Stimulated activated naive CD4-positive, alpha-beta T cell (primary cell): ENCODE data around the gene PCBP3.
A peak's percentile ranks its signal among the peaks of the same experiment; 100 is the strongest.
"Not testable (repeated sequence)": the region's sequence is repeated elsewhere in the genome, so short reads cannot be mapped to it uniquely, and the experiment has no call there.

Source experiments
- DNase-seq, 6 experiments: peaks; one replicate each; lab custom pipeline; 2025; lab: John Stamatoyannopoulos, UW

The PCBP3 gene

DNA sequence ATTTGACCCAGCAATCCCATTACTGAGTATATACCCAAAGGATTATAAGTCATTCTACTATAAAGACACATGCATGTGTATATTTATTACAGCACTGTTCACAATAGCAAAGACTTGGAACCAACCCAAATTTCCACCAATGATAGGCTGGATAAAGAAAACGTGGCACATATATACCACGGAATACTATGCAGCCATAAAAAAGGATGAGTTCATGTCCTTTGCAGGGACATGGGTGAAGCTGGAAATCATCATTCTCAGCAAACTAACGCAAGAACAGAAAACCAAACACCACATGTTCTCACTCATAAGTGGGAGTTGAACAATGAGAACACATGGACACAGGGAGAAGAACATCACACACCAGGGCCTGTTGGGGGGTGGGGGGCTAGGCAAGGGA, 165.1 kb downstream of the PCBP3 start:
- DNase-seq = not testable (repeated sequence)

DNA sequence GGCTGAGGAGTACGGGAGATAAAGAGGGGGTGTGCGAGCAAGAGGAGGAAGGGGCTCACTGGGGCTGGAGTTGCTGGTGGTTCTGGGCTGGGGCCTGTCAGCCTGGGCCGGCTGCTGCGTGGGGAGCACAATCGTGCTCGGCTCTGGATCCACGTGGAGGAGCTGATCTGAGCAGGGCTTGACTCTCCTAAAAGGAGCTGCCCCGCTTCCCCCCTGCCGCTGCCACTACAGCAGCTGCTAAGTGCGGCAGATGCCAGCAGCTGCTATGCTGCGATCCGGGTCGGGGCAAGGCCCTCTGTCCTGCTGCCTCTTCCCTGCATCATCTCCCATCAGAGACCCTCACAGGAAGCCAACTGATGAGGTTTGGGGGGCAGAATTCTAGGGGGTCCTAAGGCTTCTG, 165.9 kb downstream of the PCBP3 start:
- DNase-seq = no peak

DNA sequence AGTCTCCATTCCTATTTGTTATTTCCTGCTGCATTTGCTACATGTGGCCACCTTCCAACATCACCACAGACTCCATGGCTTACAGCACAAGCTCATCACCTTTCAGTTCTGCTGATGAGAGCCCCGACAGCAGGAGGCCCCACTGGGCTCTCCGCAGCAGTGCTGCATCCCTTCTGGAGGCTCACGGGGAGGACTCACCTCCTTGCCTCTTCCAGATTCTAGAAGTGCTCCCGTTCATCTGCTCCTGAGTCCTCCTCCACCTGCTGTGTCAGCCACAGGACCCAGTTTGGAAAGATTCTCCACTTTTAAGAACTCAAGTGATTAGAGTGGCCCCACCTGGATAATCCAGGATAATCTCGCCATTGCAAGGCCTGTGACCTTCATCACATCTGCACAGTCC, 167.6 kb downstream of the PCBP3 start:
- no peak for DNase-seq

DNA sequence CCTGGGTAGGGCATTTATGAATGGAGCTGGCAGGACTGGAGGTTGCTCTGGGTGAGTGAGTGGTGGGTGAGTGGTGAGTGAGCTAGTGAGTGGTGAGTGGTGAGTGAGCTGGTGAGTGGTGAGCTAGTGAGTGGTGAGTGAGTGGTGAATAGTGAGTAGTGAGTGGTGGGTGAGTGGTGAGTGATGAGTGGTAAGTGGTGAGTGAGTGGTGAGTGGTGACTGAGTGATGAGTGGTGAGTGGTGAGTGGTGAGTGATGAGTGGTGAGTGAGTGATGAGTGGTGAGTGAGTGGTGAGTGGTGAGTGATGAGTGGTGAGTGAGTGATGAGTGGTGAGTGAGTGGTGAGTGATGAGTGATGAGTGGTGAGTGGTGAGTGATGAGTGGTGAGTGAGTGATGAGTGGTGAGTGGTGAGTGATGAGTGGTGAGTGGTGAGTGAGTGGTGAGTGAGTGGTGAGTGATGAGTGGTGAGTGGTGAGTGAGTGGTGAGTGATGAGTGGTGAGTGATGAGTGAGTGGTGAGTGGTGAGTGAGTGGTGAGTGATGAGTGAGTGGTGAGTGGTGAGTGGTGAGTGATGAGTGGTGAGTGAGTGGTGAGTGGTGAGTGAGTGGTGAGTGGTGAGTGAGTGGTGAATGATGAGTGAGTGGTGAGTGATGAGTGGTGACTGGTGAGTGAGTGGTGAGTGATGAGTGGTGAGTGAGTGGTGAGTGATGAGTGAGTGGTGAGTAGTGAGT, 170.8 kb downstream of the PCBP3 start:
- DNase-seq = not testable (repeated sequence)

DNA sequence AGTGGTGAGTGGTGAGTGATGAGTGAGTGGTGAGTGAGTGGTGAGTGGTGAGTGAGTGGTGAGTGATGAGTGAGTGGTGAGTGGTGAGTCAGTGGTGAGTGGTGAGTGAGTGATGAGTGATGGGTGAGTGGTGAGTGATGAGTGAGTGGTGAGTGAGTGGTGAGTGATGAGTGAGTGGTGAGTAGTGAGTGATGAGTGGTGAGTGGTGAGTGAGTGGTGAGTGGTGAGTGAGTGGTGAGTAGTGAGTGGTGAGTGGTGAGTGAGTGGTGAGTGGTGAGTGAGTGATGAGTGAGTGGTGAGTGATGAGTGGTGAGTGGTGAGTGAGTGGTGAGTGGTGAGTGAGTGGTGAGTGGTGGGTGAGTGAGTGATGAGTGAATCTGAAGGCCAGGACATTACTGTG, 172.3 kb downstream of the PCBP3 start:
- not testable (repeated sequence) for DNase-seq

DNA sequence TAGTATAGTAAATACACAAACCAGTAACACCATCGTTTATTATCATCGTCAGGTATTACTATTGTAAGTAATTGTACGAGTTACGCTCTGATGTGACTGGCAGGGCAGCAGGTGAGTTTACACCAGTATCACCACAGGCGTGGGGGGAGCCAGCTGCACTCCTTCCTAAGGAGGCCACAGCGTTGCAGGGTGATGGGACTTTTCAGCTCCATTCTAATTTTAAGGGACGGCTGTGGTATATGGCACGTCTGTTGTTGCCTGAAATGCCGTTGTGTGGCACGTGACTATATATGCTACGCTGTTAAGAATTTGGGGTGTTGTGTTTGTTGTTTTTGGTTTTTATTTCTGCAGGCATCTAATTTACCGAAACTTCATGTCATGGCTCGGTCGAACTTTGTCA, 173.3 kb downstream of the PCBP3 start:
- no peak for DNase-seq

DNA sequence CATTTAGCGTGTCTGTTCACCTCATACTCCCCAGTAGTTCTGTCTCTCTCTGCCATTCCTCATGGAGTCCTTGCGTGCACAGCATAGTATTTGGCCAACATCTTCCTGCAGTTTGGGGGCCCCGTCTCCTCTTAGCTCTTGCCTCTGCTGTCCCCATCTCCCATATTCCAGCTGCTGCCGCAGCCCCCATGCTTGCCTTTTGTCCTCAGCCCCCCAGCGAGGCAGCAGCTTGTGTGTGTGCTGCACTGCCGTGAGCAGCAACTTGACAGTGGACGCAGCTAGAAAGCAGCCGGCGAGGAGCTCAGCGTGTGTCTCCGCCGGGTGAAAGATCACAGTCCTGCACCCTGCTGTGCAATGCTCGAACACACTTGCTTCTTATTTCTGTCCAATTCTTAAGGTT, 173.8 kb downstream of the PCBP3 start:
- no peak for DNase-seq

DNA sequence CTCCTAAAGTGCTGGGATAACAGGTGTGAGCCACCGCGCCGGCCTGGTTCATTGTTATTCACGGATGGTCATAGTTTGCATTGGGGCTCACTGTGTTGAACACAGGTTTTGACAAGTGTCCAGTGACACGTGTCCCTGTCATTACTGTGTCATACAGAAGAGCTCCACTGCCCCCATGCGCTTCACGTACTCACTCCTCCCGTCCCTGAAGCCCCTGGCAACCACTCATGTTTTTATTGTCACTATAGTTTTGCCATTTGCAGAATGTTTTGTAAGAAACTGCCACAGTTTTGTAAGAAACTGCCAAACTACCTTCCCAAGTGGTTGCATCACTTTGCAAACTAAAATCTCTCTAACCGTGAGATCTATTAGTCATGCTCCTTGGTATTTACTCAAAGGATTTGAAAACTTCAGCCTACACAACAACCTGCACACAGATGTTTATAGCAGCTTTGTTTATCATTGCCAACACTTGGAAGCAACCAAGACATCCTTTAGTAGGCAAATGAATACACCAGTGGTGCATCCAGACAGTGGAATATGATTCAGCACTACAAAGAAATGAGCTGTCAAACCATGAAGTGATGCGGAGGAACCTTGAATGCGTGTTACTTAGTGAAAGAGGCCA, 174.9 kb downstream of the PCBP3 start:
- no peak for DNase-seq

DNA sequence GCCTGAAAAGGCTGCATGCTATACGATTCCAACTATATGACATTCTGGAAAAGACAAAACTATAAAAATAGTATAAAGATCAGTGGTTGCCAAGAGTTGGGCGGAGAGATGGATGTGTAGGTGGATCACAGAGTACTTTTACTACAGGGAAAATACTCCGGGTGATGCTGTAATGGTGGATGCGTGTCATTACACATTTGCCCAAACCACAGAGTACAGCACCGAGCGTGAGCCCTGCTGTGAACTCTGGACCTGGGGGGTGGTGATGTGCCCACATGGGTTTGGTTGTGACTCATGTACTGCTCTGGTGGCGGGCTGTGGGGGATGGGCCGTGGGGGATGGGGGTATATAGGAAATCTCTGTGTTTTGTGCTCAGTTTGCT, 175.4 kb downstream of the PCBP3 start:
- DNase-seq = peak in 3 of 6 experiments; percentile 4 to 14 (median 8)

DNA sequence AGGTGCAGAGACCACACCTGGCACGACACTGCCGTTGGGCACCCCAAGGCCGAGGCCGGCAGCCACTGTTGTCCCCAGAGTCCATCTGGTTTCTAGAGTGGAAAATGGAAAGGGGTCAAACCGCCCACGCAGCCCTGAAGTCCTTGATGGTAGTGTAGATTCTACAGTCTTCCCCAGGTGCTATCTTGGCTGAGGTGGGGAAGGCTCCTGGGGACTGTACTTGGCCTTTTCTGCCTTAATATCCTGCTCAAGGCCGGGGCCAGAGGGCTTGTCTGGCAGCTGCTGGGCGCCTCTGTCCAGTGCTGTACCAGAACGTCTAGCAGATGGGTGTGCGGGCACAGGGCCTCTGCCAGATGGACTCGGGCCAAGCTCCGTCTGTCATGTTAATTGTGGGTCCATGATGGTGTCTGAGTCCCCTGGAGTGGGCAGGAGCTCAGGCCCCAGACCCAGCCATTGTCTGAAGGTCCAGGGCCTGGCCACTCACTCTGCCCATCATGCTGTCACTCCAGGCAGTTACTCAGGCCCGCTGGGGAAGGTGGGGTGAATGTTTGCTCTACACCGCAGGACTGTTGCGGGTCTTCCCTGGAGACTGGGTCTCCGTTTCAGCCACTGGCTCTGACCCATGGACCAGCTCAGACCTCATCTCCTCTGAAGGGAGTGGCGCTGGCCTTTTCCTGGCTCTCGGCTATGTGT, 176.1 kb downstream of the PCBP3 start:
- no peak for DNase-seq

DNA sequence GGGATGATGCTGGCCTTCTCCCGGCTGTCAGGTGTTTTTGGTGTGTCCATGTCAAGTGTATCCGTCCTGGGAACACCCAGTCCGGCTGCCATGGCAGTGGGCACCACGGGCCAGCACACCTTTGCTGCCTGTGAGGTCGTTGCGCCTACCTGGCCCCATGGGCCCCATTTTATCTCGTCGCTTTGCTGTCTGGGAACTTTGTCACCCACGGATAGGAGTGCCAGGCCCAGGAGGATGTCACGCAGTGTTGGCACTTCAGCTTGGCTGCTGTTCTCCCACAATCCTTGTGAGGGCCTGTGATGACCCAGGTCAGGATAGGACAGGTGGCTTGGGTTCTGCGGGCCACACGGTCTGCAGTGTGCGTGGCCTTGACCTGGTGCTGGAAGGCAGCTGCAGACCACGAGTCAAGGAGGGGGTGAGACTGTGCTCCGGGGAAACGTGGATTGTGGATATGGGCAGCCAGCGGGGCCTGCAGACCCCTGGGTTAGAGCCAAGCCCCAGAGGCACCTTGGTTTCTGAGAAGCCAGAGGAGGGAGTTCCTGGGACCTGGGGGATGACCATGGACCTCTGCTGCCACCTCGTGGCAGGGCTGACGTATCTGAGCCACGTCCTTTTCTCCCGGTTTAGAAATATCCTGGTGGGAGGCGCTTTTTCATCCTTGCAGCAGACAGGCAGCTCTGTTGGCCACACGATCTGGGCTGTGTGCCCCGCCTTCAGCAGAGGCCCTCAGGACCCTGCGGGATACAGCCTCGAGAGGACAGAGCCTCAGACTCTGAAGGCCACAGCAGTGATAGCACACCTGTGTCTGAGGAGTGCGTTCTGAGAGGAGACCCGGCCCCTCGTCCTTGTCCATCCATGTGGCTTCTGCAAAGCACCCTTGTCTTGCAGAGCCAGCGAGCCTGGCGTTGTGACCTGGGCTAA, 176.9 kb downstream of the PCBP3 start:
- DNase-seq = peak; percentile 51 to 77 (median 74)

DNA sequence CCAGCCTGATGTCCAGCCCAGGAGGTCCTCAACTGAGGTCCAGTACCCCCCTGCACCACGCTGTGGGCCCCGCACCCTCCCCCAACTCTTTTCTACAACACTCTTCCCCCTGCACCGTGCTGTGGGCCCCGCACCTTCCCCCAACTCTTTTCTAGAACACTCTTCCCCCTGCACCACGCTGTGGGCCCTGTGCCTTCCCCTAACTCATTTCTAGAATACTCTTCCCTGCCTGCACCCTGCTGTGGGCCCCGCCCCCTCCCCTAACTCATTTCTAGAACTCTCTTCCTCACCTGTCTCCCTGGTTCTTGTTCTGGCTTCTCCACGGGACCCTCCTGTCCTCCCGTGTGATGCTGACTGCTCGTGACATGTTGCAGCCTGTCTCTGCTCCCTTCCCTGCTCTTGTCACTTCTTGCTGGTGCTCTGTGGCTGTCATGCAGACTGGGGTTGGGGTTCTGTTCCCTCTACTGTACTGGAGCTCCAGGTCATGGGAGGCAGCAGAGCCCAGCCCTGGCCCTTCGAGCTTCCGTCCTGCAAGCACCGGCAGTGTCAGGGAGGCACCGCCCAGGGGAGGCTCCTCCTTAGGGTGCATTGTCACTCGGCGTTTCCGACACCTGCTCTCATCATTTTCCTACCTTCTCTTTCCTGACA, 177.9 kb downstream of the PCBP3 start:
- no peak for DNase-seq

DNA sequence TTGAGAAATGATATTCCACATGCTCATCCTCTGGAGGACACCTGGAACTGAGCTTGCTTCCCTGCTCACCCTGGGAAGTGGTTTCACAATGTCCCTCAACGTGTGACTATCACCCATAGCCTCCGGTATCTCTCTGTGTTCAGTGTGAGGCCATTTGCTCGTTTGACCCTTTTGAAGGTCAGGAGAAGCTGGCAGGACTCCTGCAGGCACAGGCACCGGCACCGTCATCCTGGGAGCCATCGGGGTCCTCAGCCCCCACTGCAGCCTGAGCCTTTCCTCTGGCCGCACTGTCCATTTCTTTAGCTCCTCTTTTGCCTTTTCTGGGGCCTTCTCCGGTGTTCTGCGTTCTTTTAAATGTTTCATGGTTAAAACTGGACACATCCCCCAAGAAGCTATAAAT, 178.5 kb downstream of the PCBP3 start:
- no peak for DNase-seq

DNA sequence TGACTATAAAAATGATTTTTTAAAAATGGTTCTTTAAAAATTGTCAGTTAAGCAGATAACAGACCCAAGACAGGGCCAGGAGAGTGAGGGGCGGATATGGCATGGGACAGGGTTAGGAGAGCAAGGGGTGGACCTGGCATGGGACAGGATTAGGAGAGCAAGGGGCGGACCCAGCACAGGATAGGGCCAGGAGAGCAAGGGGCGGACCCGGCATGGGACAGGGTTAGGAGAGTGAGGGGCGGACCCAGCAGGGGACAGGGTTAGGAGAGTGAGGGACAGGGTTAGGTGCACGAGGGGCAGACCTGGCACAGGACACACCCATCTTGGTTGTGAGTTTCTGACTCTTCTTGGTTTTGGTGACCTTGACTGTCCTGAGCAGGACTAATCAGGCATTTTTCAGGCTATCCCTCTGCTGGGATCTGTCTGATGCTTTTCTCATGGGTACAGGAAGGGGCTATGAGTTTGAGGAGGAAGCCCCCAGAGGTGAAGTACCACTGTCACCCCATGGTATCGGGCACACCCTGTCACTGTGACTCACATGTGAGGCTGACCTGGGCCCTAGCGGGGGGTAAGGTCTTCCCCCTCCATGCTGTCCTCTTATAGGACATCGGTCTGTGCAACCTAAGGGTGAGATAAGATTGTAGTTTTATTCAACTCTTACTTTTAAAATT, 179.0 kb downstream of the PCBP3 start:
- no peak for DNase-seq

DNA sequence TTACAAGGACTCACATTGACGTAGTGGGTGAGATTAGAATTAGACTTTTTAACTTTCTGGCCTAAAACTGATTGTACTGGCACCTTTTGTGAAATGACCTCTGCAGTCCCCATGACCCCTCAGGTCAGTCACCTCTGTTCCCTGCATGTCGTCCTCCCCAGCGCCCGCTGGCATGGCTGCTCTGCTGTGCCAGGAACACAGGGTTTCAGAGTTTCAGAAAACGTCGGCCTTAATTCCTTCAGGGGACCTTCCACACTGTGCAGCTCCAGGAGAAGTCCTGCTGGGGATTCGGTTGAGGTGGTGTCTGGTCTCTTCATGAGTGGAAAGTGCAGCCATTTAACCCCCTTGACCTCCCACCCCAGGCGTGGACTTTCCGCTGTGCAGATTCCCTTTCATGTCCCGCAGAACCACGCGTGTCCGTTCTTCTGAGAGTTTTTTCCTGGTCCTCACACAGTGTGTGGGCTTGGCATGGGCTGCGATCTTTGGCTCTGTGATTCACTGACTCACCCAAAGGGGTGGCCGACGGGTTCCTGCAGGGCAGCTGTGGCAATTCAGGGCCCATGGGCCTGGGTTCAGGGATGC, 179.7 kb downstream of the PCBP3 start:
- DNase-seq = no peak

DNA sequence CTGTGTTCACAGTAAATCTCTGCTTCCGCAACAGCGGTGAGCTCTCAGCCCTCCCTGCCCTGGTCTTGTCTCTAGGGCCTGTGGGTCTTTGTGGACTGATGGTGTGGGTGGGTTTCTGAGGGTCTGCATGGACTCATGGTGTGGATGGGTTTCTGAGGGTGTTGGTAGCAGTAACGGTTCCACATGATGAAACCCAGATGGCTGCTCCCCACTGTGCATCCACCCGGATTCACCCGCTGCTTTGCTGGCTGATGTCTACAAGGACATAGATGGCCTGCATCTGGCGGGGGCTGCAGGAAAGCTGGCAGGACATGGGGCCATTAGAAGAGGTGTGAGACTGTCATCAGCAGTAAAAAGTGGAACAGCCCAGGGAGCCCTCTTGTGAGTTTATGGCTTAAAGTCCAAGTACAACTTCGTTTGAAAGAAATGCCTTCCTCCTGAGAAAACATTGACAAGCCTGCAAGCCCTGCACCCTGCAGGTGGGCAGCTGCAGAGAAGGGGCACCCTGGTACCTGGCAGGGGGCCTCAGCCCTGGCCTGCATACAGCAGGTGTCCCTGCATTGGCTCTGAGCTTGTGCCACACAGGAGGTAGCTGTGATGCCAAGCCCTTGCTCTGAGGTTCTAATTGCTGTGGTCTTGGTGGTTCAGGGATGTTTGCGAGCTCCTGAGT, 181.2 kb downstream of the PCBP3 start:
- DNase-seq = no peak

DNA sequence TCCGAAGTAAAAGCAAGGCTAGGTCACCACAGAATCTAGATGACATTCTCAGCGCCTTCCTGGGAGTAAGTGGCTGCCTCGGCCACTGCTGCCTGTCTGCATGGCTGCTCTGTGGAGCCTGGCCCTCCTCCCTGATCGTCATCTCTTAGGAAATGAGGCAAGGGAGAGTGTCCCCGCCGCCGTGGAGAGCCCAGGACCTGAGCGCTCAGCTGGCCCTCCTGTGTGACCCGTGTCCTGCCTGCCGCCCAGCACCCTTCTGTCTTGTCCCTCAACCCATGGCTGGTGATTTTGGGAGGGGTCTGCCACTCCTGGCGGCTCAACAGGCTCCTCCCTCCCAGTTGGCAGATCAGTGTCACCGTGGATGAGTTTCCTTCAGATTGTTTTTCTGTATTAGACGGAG, 181.7 kb downstream of the PCBP3 start:
- DNase-seq = no peak

DNA sequence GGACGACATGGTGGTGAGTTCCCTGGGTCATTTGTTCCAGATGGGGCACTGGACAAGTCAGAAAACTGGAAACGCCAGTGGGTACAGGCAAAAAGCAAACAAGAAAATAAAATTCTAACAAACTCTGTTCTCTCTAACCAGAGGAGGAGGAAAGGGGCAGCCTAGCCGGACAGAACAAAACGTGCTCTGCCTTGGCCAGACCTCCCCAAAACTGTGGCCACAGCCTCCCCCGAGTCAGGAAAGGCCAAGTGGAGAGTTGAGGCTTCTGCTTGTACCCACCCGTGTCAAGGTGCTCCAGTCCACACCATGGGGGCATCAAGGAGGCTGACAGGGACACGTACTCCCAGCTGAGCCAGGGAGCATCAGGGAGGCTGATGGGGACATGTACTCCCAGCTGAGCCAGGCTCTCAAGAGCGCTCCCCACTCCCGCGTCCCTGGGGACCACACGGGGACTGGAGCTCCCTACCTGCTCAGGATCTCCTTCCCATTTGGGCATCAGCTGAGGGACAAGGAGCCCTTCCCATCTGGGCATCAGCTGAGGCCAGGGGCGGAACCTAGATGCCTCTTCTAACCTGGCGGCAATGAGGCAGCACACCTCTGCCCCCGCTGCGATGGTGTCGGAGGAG, 183.3 kb downstream of the PCBP3 start:
- DNase-seq = no peak

DNA sequence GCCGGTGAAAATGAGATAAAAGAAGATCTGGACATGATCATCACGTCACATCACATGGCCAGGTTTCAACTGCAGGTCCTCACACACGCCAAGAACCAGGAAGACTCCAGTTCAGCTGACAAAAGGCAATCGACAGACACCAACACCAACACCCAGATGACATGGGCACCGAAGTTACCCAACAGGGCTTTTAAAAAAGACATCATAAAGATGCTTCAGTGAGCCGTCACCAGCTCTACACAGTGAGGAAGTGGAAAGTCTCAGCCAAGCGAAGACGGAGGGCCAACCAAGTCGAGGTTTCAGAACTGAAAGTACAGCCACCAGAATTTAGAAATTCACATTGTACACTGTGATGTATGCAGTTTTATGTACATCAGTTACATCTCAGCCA, 183.8 kb downstream of the PCBP3 start:
- peak in 3 of 6 experiments; percentile 7 to 37 (median 34) for DNase-seq
